ENCODE results near the gene CETN3.

DNA sequence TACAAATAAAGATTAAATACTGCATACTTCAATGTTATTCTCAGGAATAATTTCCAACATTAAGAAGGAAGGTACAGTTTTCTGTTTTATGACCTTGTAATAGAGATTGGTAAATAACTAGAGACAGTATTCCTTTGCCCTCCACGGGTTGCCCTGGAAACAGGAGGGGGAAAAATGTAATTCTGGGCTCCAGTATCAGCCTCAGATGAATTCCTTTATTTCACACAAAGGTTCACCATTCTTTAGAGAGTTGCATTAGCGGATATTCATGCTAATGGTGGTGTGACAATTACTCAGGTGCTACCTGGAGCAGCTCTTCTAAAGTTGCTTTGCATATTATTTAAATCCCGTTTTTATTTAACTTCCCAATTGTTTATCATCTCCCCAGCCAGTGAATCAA, 42.6 kb downstream of the CETN3 start:
- TF ChIP-seq EP300 (IDR thresholded peaks at IDR 0.05) (no peak), POLR2A (IDR thresholded peaks at IDR 0.05) (no peak)
- TF ChIP-seq, protein P1, sequence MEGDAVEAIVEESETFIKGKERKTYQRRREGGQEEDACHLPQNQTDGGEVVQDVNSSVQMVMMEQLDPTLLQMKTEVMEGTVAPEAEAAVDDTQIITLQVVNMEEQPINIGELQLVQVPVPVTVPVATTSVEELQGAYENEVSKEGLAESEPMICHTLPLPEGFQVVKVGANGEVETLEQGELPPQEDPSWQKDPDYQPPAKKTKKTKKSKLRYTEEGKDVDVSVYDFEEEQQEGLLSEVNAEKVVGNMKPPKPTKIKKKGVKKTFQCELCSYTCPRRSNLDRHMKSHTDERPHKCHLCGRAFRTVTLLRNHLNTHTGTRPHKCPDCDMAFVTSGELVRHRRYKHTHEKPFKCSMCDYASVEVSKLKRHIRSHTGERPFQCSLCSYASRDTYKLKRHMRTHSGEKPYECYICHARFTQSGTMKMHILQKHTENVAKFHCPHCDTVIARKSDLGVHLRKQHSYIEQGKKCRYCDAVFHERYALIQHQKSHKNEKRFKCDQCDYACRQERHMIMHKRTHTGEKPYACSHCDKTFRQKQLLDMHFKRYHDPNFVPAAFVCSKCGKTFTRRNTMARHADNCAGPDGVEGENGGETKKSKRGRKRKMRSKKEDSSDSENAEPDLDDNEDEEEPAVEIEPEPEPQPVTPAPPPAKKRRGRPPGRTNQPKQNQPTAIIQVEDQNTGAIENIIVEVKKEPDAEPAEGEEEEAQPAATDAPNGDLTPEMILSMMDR (IDR thresholded peaks at IDR 0.05), result no peak
